T-cell (primary cell): Measurements from ENCODE around the gene SLC16A12. TPM values are rescaled to one million over a fixed set of nuclear protein-coding genes. Genes with fewer than 3 reads are reported as not detected.

ENCODE experiments used
- ATAC-seq, 4 experiments: fragments of 200-7000 bp in 3 of 4; fragments of 150-1000 bp in 1 of 4; cut with Tn5 transposase; replicated peaks in 1 of 4; 1 replicate in 3 of 4; 2 replicates in 1 of 4; pipeline ENCODE4 v1.10.0; 2021; ENCODE audit warnings: moderate library complexity in 3 of 4, mild to moderate bottlenecking in 2 of 4, moderate number of reproducible peaks in 1 of 4
- CTCF ChIA-PET, 2 donors: fragments of 300-600 bp; sonication (Branson Sonifier 250); formaldehyde crosslinking; loops; one replicate each; lab custom pipeline; 2022; ENCODE audit warnings: antibody characterized with exemption in 2 of 2; lab: Charles Lee
- POLR2A ChIA-PET, 2 donors: fragments of 300-600 bp; sonication (Branson Sonifier 250); formaldehyde crosslinking; loops; one replicate each; lab custom pipeline; 2022; ENCODE audit warnings: antibody characterized with exemption in 2 of 2; lab: Charles Lee
- DNase-seq, 35 experiments: peaks; one replicate each; pipeline versions ENCODE4 v3.0.0 to v3.0.0-alpha.2; 2013 to 2023
- H3K27ac ChIP-seq: one replicate; pipeline ENCODE4 v1.5.1; 2013; ENCODE audit warnings: low read length
- H3K27me3 ChIP-seq, 2 experiments: replicated peaks in 1 of 2; 1 replicate in 1 of 2; 2 replicates in 1 of 2; pipeline versions ENCODE4 v1.6.1 to v1.7.0; 2013; ENCODE audit warnings: low read length in 1 of 2, mixed read lengths in 1 of 2; ENCODE audit not compliant: control insufficient read depth in 2 of 2, insufficient read depth in 2 of 2; ENCODE audit errors: extremely low read depth in 1 of 2
- H3K36me3 ChIP-seq, 2 donors: 1 replicate in 1 of 2; 2 replicates in 1 of 2; pipeline versions ENCODE4 v1.6.1 to v1.7.0; 2013; ENCODE audit warnings: low read length in 1 of 2; ENCODE audit not compliant: control insufficient read depth in 2 of 2, insufficient read depth in 1 of 2; ENCODE audit errors: extremely low read depth in 1 of 2
- H3K4me1 ChIP-seq, 2 experiments: 1 replicate in 1 of 2; 2 replicates in 1 of 2; pipeline versions ENCODE4 v1.6.1 to v1.7.0; 2013; ENCODE audit warnings: low read length in 2 of 2, mixed read lengths in 1 of 2; ENCODE audit not compliant: insufficient read depth in 2 of 2, control insufficient read depth in 1 of 2; ENCODE audit errors: extremely low read depth in 1 of 2
- H3K4me3 ChIP-seq, 2 donors: 1 replicate in 1 of 2; 2 replicates in 1 of 2; pipeline versions ENCODE4 v1.5.1 to v1.7.0; 2013; ENCODE audit warnings: mild to moderate bottlenecking in 2 of 2, low read length in 1 of 2, moderate library complexity in 1 of 2; ENCODE audit not compliant: control insufficient read depth in 1 of 2; ENCODE audit errors: extremely low read depth in 1 of 2
- H3K9me3 ChIP-seq: 2 replicates; pipeline ENCODE4 v1.7.0; 2013
- H3K27ac Mint-ChIP-seq, 2 donors: one replicate each; pipeline ENCODE4 v1.8.0; 2020 to 2021; ENCODE audit warnings: mild to moderate bottlenecking in 2 of 2, mixed read lengths in 2 of 2
- H3K27me3 Mint-ChIP-seq, 2 donors: one replicate each; pipeline ENCODE4 v1.8.0; 2021 to 2022; ENCODE audit warnings: mixed read lengths in 2 of 2
- H3K36me3 Mint-ChIP-seq: one replicate; pipeline ENCODE4 v1.8.0; 2021; ENCODE audit warnings: mixed read lengths
- H3K4me1 Mint-ChIP-seq, 3 donors: one replicate each; pipeline ENCODE4 v1.8.0; 2020 to 2022; ENCODE audit warnings: mixed read lengths in 3 of 3, mild to moderate bottlenecking in 1 of 3
- H3K4me3 Mint-ChIP-seq, 3 donors: one replicate each; pipeline ENCODE4 v1.8.0; 2020 to 2022; ENCODE audit warnings: mild to moderate bottlenecking in 3 of 3, mixed read lengths in 3 of 3, moderate library complexity in 3 of 3
- H3K9me3 Mint-ChIP-seq, 3 donors: one replicate each; pipeline ENCODE4 v1.8.0; 2020 to 2022; ENCODE audit warnings: mixed read lengths in 3 of 3
- WGBS: methylation state at CpG from one replicate; pipeline ENCODE4 v1.1.5; 2013; ENCODE audit warnings: missing lambda C conversion rate; ENCODE audit not compliant: insufficient coverage; 5-methylcytosine and 5-hydroxymethylcytosine counted together
- total RNA-seq, 35 experiments: library from RNA in 6 of 35; stranded (reverse) in 6 of 35; fragments of 120-200 nt in 1 of 35; gene quantifications; one replicate each; pipeline versions ENCODE4 v1.2.1 to v1.2.4 and lab custom pipeline; 2013 to 2026

SLC16A12 gene
- not detected for total RNA-seq
- not detected for total RNA-seq (2013)
- total RNA-seq (lab: John Stamatoyannopoulos, UW), result 0 to 0.06 (median 0) reads per million in 29 experiments

- Histone ChIP-seq H3K4me3 (no peak within 1 kb of the TSS), H3K27ac (no peak within 1 kb of the TSS), H3K36me3 (no peaks in the 10 kb centered on the region), H3K9me3 (no peaks in the 10 kb centered on the region), H3K27me3 (peaks cover 9 to 25% of the 10 kb centered on the region in 2 experiments), H3K4me1 (peaks cover 0 to 4% of the 10 kb centered on the region in 2 experiments)
- Mint-ChIP-seq H3K4me1 (peaks cover 5 to 15% (median 13%) of the 10 kb centered on the region in 3 donors), H3K36me3 (no peaks in the 10 kb centered on the region), H3K27me3 (peaks cover 56 to 66% of the 10 kb centered on the region in 2 donors), H3K27ac (peak within 1 kb of the TSS in 1 of 2 donors; percentile 23), H3K4me3 (peak within 1 kb of the TSS in 2 of 3 donors; percentile 26 to 51), H3K9me3 (no peaks in the 10 kb centered on the region)
- ChIA-PET POLR2A (interaction anchor here in 1 of 2 donors (0.6 kb wide), 1 partner anchor 352 kb away, joined by 3 read pairs; no protein-coding TSS in a partner anchor), CTCF (no interaction called here)
- ATAC-seq (no peak), DNase-seq (no peak)
- WGBS, result 4% methylated on average over 61 of the region's 87 CpGs
Measured at GRCh38 chr10:89535171-89536012, at the start of gene SLC16A12. Gene SLC16A12 (minus strand): TSS chr10:89535594. CDS start chr10:89462578, 73,016 bp downstream.

GRCh38 chr10:89582022-89582421 lies 46.6 kb upstream of the SLC16A12 start:
- peaks cover under 1% of the 10 kb centered on the region for H3K36me3 Mint-ChIP-seq
- CTCF ChIA-PET, result no interaction called here
- ATAC-seq, result no peak
- POLR2A ChIA-PET, result interaction anchor here in 1 of 2 donors (0.6 kb wide), 1 partner anchor 237 kb away, joined by 3 read pairs; no protein-coding TSS in a partner anchor
- H3K27ac ChIP-seq, result no peak overlapping the region
- H3K9me3 Mint-ChIP-seq, result no peaks in the 10 kb centered on the region
- H3K4me1 Mint-ChIP-seq, result no peaks in the 10 kb centered on the region
- no peaks in the 10 kb centered on the region for H3K27me3 Mint-ChIP-seq
- H3K4me3 ChIP-seq, result no peak overlapping the region
- no peaks in the 10 kb centered on the region for H3K9me3 ChIP-seq
- no peak overlapping the region for H3K4me3 Mint-ChIP-seq
- DNase-seq, result no peak
- H3K4me1 ChIP-seq, result no peaks in the 10 kb centered on the region
- no CpG with 5 or more reads among the region's 1 CpG for WGBS
- H3K36me3 ChIP-seq, result no peaks in the 10 kb centered on the region
- H3K27me3 ChIP-seq, result no peaks in the 10 kb centered on the region
- H3K27ac Mint-ChIP-seq, result no peak overlapping the region

DNA sequence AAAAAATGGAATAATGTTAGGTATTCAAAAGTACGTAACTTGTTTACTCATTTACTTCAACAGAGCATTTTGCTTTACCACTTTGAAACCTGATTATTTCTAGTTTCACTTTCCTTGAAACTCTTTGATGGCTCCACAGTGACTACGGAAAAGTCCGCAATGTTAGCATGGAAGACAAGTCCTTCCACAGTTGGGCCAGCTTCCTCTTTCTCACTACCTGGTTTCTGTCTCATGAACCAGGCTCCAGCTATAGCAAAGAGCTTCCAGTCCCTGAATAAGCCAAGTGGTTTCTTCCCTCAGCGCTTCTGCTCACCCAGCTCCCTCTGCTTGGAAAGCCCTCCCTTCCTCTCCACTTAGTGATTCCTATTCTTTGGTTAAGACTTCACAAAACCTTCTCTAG lies 44.8 kb upstream of the SLC16A12 start:
- POLR2A ChIA-PET, result interaction anchor here in 1 of 2 donors (0.7 kb wide), 1 partner anchor 152 kb away, joined by 3 read pairs; no protein-coding TSS in a partner anchor

DNA sequence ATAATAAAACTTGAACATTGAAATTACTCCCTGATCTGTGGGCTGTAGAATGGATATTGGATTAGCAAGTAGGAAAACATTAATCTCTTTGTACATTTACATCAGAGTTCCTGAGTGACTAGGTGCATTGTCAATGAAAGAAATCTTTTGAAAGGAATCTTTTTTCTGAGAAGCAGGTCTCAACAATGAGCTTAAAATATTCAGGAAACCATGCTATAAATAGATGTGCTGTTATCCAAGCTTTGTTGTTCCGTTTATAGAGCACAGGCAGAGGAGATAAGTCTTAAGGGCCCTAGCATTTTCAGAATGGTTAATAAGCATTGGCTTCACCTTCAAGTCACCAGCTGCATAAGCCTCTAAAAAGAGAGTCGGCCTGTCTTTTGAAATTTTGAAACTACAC lies 41.3 kb upstream of the SLC16A12 start:
- Mint-ChIP-seq H3K27me3 (no peaks in the 10 kb centered on the region), H3K4me1 (no peaks in the 10 kb centered on the region), H3K27ac (no peak overlapping the region), H3K4me3 (no peak overlapping the region), H3K9me3 (no peaks in the 10 kb centered on the region), H3K36me3 (no peaks in the 10 kb centered on the region)
- Histone ChIP-seq H3K36me3 (no peaks in the 10 kb centered on the region), H3K4me1 (no peaks in the 10 kb centered on the region), H3K27ac (no peak overlapping the region), H3K4me3 (no peak overlapping the region), H3K9me3 (no peaks in the 10 kb centered on the region), H3K27me3 (no peaks in the 10 kb centered on the region)
- 83% methylated on average over 1 of the region's 2 CpGs for WGBS
- DNase-seq, result no peak
- no peak for ATAC-seq
- POLR2A ChIA-PET, result no interaction called here
- CTCF ChIA-PET, result no interaction called here

More for the DNA sequence above, 44.8 kb upstream of the SLC16A12 start:
- H3K9me3 Mint-ChIP-seq, result no peaks in the 10 kb centered on the region
- CTCF ChIA-PET, result interaction anchor here in 1 of 2 donors (1.3 kb wide), 1 partner anchor 15 kb away, joined by 3 read pairs; no protein-coding TSS in a partner anchor
- no peaks in the 10 kb centered on the region for H3K27me3 Mint-ChIP-seq
- no peaks in the 10 kb centered on the region for H3K9me3 ChIP-seq
- H3K27ac ChIP-seq, result no peak overlapping the region
- no peak overlapping the region for H3K4me3 Mint-ChIP-seq
- H3K36me3 Mint-ChIP-seq, result no peaks in the 10 kb centered on the region
- H3K36me3 ChIP-seq, result no peaks in the 10 kb centered on the region
- no peak overlapping the region for H3K27ac Mint-ChIP-seq
- no peak overlapping the region for H3K4me3 ChIP-seq
- no peaks in the 10 kb centered on the region for H3K4me1 Mint-ChIP-seq
- WGBS, result 96% methylated on average over 3 of the region's 4 CpGs
- no peaks in the 10 kb centered on the region for H3K4me1 ChIP-seq
- DNase-seq (no peak), ATAC-seq (no peak)
- no peaks in the 10 kb centered on the region for H3K27me3 ChIP-seq

GRCh38 chr10:89576022-89576421 lies 40.6 kb upstream of the SLC16A12 start:
- no peaks in the 10 kb centered on the region for H3K4me1 ChIP-seq
- Mint-ChIP-seq H3K9me3 (no peaks in the 10 kb centered on the region), H3K4me3 (no peak overlapping the region), H3K27ac (no peak overlapping the region), H3K4me1 (no peaks in the 10 kb centered on the region), H3K27me3 (no peaks in the 10 kb centered on the region), H3K36me3 (no peaks in the 10 kb centered on the region)
- H3K27me3 ChIP-seq, result no peaks in the 10 kb centered on the region
- ATAC-seq (no peak), DNase-seq (no peak)
- no peaks in the 10 kb centered on the region for H3K9me3 ChIP-seq
- ChIA-PET CTCF (no interaction called here), POLR2A (no interaction called here)
- H3K4me3 ChIP-seq, result no peak overlapping the region
- WGBS, result 87% methylated on average over 3 of the region's 3 CpGs
- no peak overlapping the region for H3K27ac ChIP-seq
- H3K36me3 ChIP-seq, result no peaks in the 10 kb centered on the region

GRCh38 chr10:89575031-89575430 lies 39.6 kb upstream of the SLC16A12 start:
- no peak overlapping the region for H3K27ac ChIP-seq
- ChIA-PET CTCF (no interaction called here), POLR2A (no interaction called here)
- no peaks in the 10 kb centered on the region for H3K9me3 ChIP-seq
- Mint-ChIP-seq H3K27ac (no peak overlapping the region), H3K36me3 (no peaks in the 10 kb centered on the region), H3K4me1 (no peaks in the 10 kb centered on the region), H3K4me3 (no peak overlapping the region), H3K27me3 (no peaks in the 10 kb centered on the region), H3K9me3 (no peaks in the 10 kb centered on the region)
- ATAC-seq (no peak), DNase-seq (no peak)
- no peaks in the 10 kb centered on the region for H3K27me3 ChIP-seq
- no peak overlapping the region for H3K4me3 ChIP-seq
- no peaks in the 10 kb centered on the region for H3K4me1 ChIP-seq
- H3K36me3 ChIP-seq, result no peaks in the 10 kb centered on the region
